Stomach (tissue), 4 donors: ENCODE results near the gene UGGT2.

Experiments used
- CTCF ChIP-seq, 7 experiments: fragments of 450-650 bp in 4 of 7; fragments of 200-600 bp in 3 of 7; sonication (generic) in 3 of 7; IDR thresholded peaks; one replicate each; pipeline ENCODE4 v1.5.1; 2016 to 2019; ENCODE audit warnings: antibody characterized with exemption in 7 of 7, control low read depth in 2 of 7, mild to moderate bottlenecking in 1 of 7
- EP300 ChIP-seq: sonication (generic); formaldehyde crosslinking; IDR thresholded peaks from one replicate; pipeline ENCODE4 v1.6.1; 2017; ENCODE audit warnings: antibody characterized with exemption
- POLR2A ChIP-seq, 4 donors: fragments of 450-650 bp; IDR thresholded peaks; one replicate each; pipeline ENCODE4 v1.6.1; 2016; ENCODE audit warnings: antibody characterized with exemption in 4 of 4, control low read depth in 2 of 4, mild to moderate bottlenecking in 1 of 4, moderate library complexity in 1 of 4

- TF ChIP-seq CTCF (IDR thresholded peaks at IDR 0.05), result no peak
- TF ChIP-seq EP300, result no peak
- TF ChIP-seq POLR2A (IDR thresholded peaks at IDR 0.05), result no peak
Measured at GRCh38 chr13:96002322-96003131, 50.7 kb downstream of the UGGT2 start.
